Bronchial epithelial cell (primary cell): ENCODE data around the gene MATR3. TPM values are rescaled to one million over a fixed set of nuclear protein-coding genes. Genes with fewer than 3 reads are reported as not detected.
"Not testable (repeated sequence)": the region's sequence is repeated elsewhere in the genome, so short reads cannot be mapped to it uniquely, and the experiment has no call there.

ENCODE experiments used
- DNase-seq: peaks from one replicate; pipeline ENCODE4 v3.0.0-alpha.2; 2010; ENCODE audit warnings: low read depth
- FAIRE-seq: peaks from 2 replicates; lab custom pipeline; 2011; peaks lifted over from hg19 to GRCh38; lab: Jason Lieb, UNC
- H3K27me3 ChIP-seq: 2 replicates; pipeline ENCODE4 v1.5.1; 2011; ENCODE audit warnings: low read length; ENCODE audit not compliant: control insufficient read depth, insufficient read depth
- H3K36me3 ChIP-seq: 2 replicates; pipeline ENCODE4 v1.5.1; 2011; ENCODE audit warnings: low read length; ENCODE audit not compliant: control insufficient read depth, insufficient read depth
- H3K4me3 ChIP-seq: 2 replicates; pipeline ENCODE4 v1.5.1; 2011; ENCODE audit warnings: mild to moderate bottlenecking, low read depth, low read length, control low read depth
- CTCF ChIP-seq: IDR thresholded peaks from 2 replicates; pipeline ENCODE4 v1.5.1; 2011; ENCODE audit warnings: mild to moderate bottlenecking, moderate library complexity, low read length, control low read depth, inconsistent platforms; ENCODE audit not compliant: insufficient read depth, severe bottlenecking
- total RNA-seq: library from RNA; depleted of rRNA; stranded (reverse); fragments of >200 nt; gene quantifications from 2 replicates; pipeline ENCODE4 v1.2.1, GENCODE V29; 2014

Gene MATR3
- total RNA-seq, 1 donor from 2014 or later: 173 TPM

DNA sequence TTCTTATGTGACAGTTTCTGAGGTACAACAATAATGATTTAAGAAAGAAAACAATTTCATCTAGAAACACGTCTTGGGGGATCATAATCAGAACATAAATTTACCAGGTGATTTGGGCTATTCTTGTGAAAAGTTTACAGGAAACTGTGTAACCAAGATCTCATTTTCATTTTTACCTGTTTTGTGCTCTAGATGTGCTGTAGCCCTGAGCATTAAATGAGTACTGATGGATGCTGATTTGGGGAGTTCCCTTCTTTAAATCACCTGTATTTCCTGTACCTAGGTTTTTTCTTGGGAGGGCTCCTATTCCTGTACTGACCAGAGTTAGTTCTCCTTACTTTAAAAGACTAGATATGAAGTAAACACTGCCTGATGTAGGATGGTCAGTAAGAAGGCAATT is 12.7 kb downstream of the MATR3 start:
- no peak for DNase-seq
- FAIRE-seq: no peak
- TF ChIP-seq CTCF: no peak
- Histone ChIP-seq H3K27me3 (no peaks in the 10 kb centered on the region), H3K4me3 (no peak overlapping the region), H3K36me3 (no peaks in the 10 kb centered on the region)

DNA sequence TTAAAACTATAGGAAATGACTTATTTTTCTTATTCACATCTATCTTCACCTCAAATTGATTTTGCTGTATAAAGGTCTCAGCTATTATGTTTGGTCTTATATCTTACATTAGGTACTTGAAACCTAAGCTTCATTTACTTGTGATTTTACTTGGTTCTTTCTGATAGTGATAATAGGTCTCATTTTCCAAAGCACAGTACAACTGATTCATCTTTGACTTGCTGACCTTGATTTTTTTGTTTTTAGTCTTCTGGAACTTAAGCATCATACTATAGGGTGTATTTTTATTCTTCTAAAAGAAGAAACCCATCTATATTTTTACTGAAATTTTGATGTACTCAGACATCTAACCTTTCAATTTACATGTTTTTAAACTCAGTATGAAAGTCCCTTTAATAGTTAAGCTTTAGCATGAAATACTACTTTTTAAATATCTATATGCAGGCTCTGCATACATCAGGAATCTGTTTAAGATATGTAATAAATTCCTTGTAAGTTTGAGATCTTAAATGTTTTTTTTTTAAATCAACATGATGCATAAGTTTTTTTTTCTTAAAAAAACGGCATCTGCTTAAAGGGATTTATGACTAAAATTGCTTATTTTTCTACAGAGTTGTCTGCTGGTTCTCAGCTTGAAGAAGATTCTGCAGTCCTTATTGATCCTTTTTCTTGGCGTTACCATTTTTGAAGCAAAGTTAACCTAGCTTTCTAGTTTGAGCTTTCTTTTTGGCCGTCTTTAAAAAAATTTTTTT is 13.3 kb downstream of the MATR3 start:
- FAIRE-seq (no peak), DNase-seq (no peak)
- H3K27me3 ChIP-seq: no peaks in the 10 kb centered on the region
- no peaks in the 10 kb centered on the region for H3K36me3 ChIP-seq
- no peak overlapping the region for H3K4me3 ChIP-seq
- TF ChIP-seq CTCF: no peak

- TF ChIP-seq CTCF: no peak
- FAIRE-seq: no peak
- no peak overlapping the region for H3K4me3 ChIP-seq
- no peaks in the 10 kb centered on the region for H3K27me3 ChIP-seq
- H3K36me3 ChIP-seq: no peaks in the 10 kb centered on the region
- no peak for DNase-seq
Observed at GRCh38 chr5:139308797-139309196, 15.3 kb downstream of the MATR3 start.

- not testable (repeated sequence) for H3K4me3 ChIP-seq, FAIRE-seq, H3K36me3 ChIP-seq, H3K27me3 ChIP-seq
- DNase-seq: peak; percentile 77
Observed at GRCh38 chr5:139310715-139311186, 17.2 kb downstream of the MATR3 start.

DNA sequence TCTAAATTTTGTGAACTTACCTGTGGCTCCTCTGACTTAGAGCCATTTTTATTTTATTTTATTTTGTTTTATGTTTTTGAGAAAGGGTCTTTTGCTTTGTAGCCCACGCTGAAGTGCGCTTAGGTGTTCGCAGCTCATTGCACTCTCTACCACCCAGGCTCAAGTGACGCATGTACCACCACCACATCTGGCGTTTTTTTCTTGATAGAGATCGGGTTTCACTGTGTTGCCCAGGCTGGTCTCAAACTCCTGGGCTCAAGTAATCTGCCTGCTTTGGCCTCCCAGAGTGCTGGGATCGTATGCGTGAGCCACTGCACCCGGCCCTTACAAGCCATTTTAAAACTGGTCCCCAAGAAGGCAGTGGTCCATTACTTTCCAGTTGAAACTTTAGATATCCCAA is 18.5 kb downstream of the MATR3 start:
- H3K36me3 ChIP-seq: peaks cover 7% of the 10 kb centered on the region
- no peak for FAIRE-seq
- TF ChIP-seq CTCF: no peak

DNA sequence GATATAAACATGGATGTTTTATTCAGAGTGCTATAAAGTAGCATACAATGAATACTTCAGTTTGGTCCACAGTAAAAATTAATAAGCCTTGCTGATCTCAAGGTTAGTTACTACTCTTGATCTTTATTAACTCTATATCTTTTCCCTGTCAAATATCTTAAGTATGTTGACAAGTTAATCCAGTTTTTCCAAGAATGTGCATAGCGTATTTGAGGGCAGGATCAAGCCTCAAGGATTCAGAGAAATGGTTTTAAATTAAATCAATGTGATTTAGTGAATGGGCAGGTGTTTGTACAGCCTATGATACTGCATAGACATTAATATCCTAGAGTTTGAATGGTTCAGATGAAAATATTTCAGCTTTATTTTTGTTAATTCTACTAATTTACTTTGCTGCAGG is 20.7 kb downstream of the MATR3 start:
- FAIRE-seq (no peak), DNase-seq (no peak)
- H3K27me3 ChIP-seq: no peaks in the 10 kb centered on the region
- peaks cover 11% of the 10 kb centered on the region for H3K36me3 ChIP-seq
- H3K4me3 ChIP-seq: no peak overlapping the region
- no peak for TF ChIP-seq CTCF

More for the DNA sequence above, 18.5 kb downstream of the MATR3 start:
- no peaks in the 10 kb centered on the region for H3K27me3 ChIP-seq
- no peak overlapping the region for H3K4me3 ChIP-seq
- DNase-seq: no peak
